Muscle of leg (tissue), 11 donors: ENCODE measurements around the gene GPM6B. TPM values are rescaled to one million over a fixed set of nuclear protein-coding genes. Genes with fewer than 3 reads are reported as not detected.

Experiments used
- DNase-seq: peaks from one replicate; pipeline ENCODE4 v3.0.0; 2013
- H3K27ac ChIP-seq: one replicate; pipeline ENCODE4 v1.5.1; 2013; ENCODE audit warnings: mild to moderate bottlenecking, low read length, control low read depth
- H3K27me3 ChIP-seq: one replicate; pipeline ENCODE4 v1.6.1; 2013; ENCODE audit warnings: low read length; ENCODE audit not compliant: control insufficient read depth, insufficient read depth
- H3K36me3 ChIP-seq: one replicate; pipeline ENCODE4 v1.6.1; 2013; ENCODE audit warnings: low read length; ENCODE audit not compliant: control insufficient read depth, insufficient read depth
- H3K4me1 ChIP-seq: one replicate; pipeline ENCODE4 v1.6.1; 2013; ENCODE audit warnings: low read length; ENCODE audit not compliant: control insufficient read depth, insufficient read depth
- H3K4me3 ChIP-seq: one replicate; pipeline ENCODE4 v1.5.1; 2013; ENCODE audit warnings: low read length, control low read depth
- H3K9me3 ChIP-seq: replicated peaks from 2 replicates; pipeline ENCODE4 v1.6.1; 2013; ENCODE audit warnings: low read depth, low read length; ENCODE audit not compliant: control insufficient read depth
- WGBS: methylation state at CpG from one replicate; pipeline ENCODE4 v1.1.5; 2013; ENCODE audit warnings: missing lambda C conversion rate; ENCODE audit not compliant: insufficient coverage; 5-methylcytosine and 5-hydroxymethylcytosine counted together
- polyA plus RNA-seq, 8 donors: library from polyadenylated mRNA; unstranded; fragments of 120-200 nt; gene quantifications; one replicate each; pipeline versions ENCODE4 v1.2.1 to v1.2.3, GENCODE V29; 2013; ENCODE audit warnings: inconsistent platforms in 1 of 8, low replicate concordance in 1 of 8; ENCODE audit not compliant: insufficient read length in 8 of 8, insufficient read depth in 1 of 8
- total RNA-seq: library from RNA; stranded (reverse); fragments of 120-200 nt; gene quantifications from one replicate; pipeline ENCODE4 v1.2.4, GENCODE V29; 2013

The GPM6B gene
- total and polyA plus RNA-seq, 9 donors: 15.5 to 40.7 (median 18.1) TPM

DNA sequence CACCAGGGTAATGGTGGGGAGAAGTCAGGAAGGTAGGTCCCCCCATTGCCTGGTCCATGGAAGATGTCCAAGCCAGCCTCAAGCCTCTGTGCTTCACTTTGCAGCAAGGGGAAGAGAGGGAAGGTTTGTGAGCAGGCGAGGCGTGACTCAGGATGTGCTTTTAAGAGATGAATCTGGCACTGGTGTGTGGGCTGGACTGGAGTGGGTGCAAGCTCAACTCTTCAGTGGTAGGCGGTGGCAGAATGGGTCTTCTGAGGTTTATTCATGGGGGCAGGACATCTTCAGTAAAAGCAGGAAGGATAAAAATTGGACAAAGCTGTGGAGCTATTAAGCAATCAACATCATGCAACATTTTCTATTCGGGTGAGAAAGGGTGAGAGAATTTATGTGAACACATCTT lies 19.4 kb downstream of the GPM6B start:
- 98% methylated on average over 3 of the region's 4 CpGs for WGBS

DNA sequence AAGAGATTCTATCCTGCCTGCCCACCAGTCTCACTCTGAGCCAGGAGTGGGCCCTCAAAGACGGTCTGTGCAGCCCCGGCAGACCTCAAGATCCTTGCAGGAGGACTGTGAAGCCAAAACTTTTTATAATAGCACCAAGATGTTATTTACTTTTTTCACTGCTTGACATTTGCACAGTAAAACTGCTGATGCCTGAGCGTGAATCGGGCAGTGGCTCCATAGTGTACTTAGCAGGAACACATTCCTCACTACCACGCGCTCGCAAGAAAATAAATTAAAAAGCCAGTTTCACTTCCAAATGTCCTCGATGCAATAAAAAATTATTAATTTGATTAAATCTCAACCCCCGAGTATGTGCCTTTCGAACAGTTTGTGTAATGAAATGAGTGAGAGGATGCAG lies 22.5 kb downstream of the GPM6B start:
- Histone ChIP-seq H3K36me3 (no peaks in the 10 kb centered on the region), H3K4me3 (no peak overlapping the region), H3K27ac (no peak overlapping the region), H3K4me1 (no peaks in the 10 kb centered on the region), H3K27me3 (peaks cover 38% of the 10 kb centered on the region), H3K9me3 (no peaks in the 10 kb centered on the region)
- 77% methylated on average over 5 of the region's 10 CpGs for WGBS
- DNase-seq: no peak

More for the DNA sequence above, 19.4 kb downstream of the GPM6B start:
- Histone ChIP-seq H3K9me3 (peaks cover 4% of the 10 kb centered on the region), H3K4me3 (no peak overlapping the region), H3K27ac (no peak overlapping the region), H3K27me3 (peaks cover 32% of the 10 kb centered on the region), H3K36me3 (no peaks in the 10 kb centered on the region), H3K4me1 (no peaks in the 10 kb centered on the region)
- no peak for DNase-seq

DNA sequence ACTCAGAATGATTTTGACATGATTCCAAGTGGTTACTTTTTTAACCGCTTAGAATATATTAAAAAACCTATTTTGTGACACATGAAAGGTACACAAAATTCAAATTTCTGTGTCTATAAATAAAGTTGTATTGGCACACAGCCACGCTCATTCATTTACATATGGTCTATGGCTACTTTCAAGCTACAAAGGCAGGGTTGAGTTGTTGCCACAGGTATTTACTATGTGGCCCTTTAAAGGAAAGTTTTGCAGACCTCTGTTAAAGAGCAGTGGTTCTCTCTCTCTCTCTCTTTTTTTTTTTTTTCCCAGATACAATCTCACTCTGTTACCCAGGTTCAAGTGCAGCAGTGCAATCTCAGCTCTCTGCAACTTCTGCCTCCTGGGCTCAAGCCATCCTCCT lies 23.0 kb downstream of the GPM6B start:
- no peak for DNase-seq
- Histone ChIP-seq H3K4me1 (no peaks in the 10 kb centered on the region), H3K27me3 (peaks cover 38% of the 10 kb centered on the region), H3K4me3 (no peak overlapping the region), H3K36me3 (no peaks in the 10 kb centered on the region), H3K27ac (no peak overlapping the region), H3K9me3 (no peaks in the 10 kb centered on the region)
- WGBS: no CpG with 5 or more reads among the region's 2 CpGs

DNA sequence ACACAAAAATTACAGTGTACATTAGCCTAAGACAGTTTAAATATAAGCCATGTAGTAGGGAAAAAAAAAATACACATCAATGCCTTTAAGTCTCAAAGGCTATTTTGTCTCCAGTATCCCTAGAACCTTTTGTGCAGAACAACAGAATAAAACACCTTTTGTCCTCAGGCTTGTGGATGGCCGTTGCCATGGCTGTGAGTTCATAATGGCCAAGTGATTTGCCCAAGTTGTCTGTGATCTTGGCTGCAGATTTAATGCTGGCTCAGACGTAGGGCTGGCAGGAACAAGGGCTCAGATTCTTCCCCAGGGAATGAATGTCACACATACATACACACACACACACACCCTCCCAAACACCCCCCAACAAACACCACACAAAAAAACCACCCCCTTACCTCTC lies 25.3 kb downstream of the GPM6B start:
- DNase-seq: peak; percentile 27

DNA sequence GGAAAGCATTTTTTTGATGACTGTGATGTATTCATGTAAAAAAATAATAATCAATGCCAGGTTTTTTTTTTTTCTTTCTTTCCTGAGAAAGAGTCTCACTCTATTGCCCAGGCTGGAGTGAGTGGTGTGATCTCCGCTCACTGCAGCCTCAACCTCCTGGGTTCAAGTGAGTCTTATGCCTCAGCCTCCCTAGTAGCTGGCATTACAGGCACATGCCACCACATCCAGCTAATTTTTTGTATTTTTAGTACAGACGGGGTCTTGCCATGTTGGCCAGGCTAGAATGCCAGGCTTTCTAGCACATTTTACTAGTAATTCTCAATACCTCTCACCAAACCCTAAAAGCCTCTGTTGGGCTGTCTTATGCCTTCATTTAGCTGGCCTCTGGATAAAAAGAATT lies 25.7 kb downstream of the GPM6B start:
- peaks cover 32% of the 10 kb centered on the region for H3K27me3 ChIP-seq
- H3K9me3 ChIP-seq: no peaks in the 10 kb centered on the region
- H3K4me1 ChIP-seq: no peaks in the 10 kb centered on the region
- WGBS: 100% methylated on average over 1 of the region's 2 CpGs
- no peaks in the 10 kb centered on the region for H3K36me3 ChIP-seq
- no peak overlapping the region for H3K27ac ChIP-seq
- H3K4me3 ChIP-seq: no peak overlapping the region
- DNase-seq: no peak

More for the DNA sequence above, 25.3 kb downstream of the GPM6B start:
- H3K36me3 ChIP-seq: no peaks in the 10 kb centered on the region
- H3K9me3 ChIP-seq: no peaks in the 10 kb centered on the region
- WGBS: 20% methylated on average over 1 of the region's 2 CpGs
- H3K4me1 ChIP-seq: no peaks in the 10 kb centered on the region
- H3K27ac ChIP-seq: no peak overlapping the region
- peaks cover 28% of the 10 kb centered on the region for H3K27me3 ChIP-seq
- H3K4me3 ChIP-seq: no peak overlapping the region

- Histone ChIP-seq H3K4me3 (no peak overlapping the region), H3K27ac (no peak overlapping the region)
These were observed 26.4 kb downstream of the GPM6B start for GRCh38 chrX:13790206-13791131.

DNA sequence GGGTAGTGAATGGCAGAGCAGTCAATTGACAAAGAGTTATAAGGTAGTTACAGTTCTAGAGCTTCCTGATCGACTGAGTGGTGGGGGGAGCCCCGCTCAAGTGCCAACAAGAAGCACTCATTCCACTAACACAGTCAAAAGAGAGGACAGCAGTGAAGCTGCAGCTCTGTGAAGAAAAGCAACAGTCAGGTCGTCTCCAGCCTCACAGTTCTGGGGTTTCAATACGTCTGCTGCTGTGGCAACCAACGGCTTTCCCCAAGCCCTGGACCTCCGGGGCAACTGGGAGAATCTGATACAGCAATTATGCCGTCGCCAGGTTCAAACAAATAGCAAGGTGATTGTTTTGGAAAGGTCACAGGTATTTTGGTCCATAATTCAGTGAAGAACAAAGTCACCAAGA lies 30.8 kb downstream of the GPM6B start:
- Histone ChIP-seq H3K4me3 (no peak overlapping the region), H3K36me3 (no peaks in the 10 kb centered on the region), H3K27me3 (peaks cover 50% of the 10 kb centered on the region), H3K27ac (no peak overlapping the region), H3K4me1 (no peaks in the 10 kb centered on the region), H3K9me3 (no peaks in the 10 kb centered on the region)
- DNase-seq: no peak
- WGBS: 27% methylated on average over 3 of the region's 8 CpGs

More at GRCh38 chrX:13790206-13791131, 26.4 kb downstream of the GPM6B start:
- H3K9me3 ChIP-seq: no peaks in the 10 kb centered on the region
- peaks cover 38% of the 10 kb centered on the region for H3K27me3 ChIP-seq
- DNase-seq: no peak
- no peaks in the 10 kb centered on the region for H3K4me1 ChIP-seq
- no peaks in the 10 kb centered on the region for H3K36me3 ChIP-seq
- WGBS: 86% methylated on average over 2 of the region's 6 CpGs

DNA sequence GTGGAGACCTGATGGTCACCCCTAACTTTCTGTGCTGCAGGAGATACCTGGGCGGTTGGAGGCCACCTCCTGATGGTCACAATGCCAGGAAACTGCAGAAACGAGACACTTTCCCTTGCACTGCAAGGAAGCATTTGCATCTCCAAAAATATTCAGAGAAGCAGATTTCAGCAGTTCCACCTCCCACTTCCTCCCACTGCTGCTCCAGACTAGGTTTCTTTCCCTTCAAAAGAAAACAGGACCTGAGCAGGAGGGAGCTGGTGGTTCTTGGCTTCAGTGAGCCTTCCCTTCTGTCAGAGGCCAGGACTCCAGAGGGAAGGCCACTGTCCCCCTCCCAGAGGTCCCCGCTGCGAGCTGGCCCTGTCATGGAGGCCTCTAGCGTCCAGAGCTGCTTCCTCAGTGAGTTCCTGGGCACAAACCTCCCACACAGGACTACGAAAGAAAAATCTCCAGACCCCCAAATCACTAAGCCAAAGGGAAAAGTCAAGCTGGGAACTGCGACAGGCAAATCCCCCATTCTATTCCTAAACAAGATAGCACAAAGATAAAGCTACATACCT lies 35.9 kb downstream of the GPM6B start:
- H3K9me3 ChIP-seq: no peaks in the 10 kb centered on the region
- H3K4me1 ChIP-seq: no peaks in the 10 kb centered on the region
- no peak overlapping the region for H3K4me3 ChIP-seq
- H3K27me3 ChIP-seq: peaks cover 52% of the 10 kb centered on the region
- DNase-seq: no peak
- peaks cover 5% of the 10 kb centered on the region for H3K36me3 ChIP-seq
- WGBS: 81% methylated on average over 4 of the region's 7 CpGs
- H3K27ac ChIP-seq: no peak overlapping the region

GRCh38 chrX:13778916-13779315 lies 38.0 kb downstream of the GPM6B start:
- Histone ChIP-seq H3K9me3 (no peaks in the 10 kb centered on the region), H3K4me1 (no peaks in the 10 kb centered on the region), H3K27ac (no peak overlapping the region), H3K4me3 (no peak overlapping the region), H3K36me3 (peaks cover 18% of the 10 kb centered on the region), H3K27me3 (peaks cover 42% of the 10 kb centered on the region)
- WGBS: no CpG with 5 or more reads among the region's 2 CpGs
- peak; percentile 35 for DNase-seq

GRCh38 chrX:13776387-13776786 lies 40.5 kb downstream of the GPM6B start:
- no peak overlapping the region for H3K4me3 ChIP-seq
- H3K36me3 ChIP-seq: peaks cover 21% of the 10 kb centered on the region
- H3K27me3 ChIP-seq: peaks cover 21% of the 10 kb centered on the region
- H3K27ac ChIP-seq: no peak overlapping the region
- H3K4me1 ChIP-seq: no peaks in the 10 kb centered on the region
- DNase-seq: no peak
- H3K9me3 ChIP-seq: no peaks in the 10 kb centered on the region
- WGBS: 100% methylated on average over 1 of the region's 4 CpGs
